Endodermal cell (in vitro differentiated cells): ENCODE results near the gene CYP27B1. TPM values are rescaled to one million over a fixed set of nuclear protein-coding genes. Genes with fewer than 3 reads are reported as not detected.

Experiments
- DNase-seq: peaks from one replicate; pipeline ENCODE4 v3.0.0-alpha.2; 2017
- H3K27ac ChIP-seq: 2 replicates; pipeline ENCODE4 v1.5.1; 2013; ENCODE audit warnings: mild to moderate bottlenecking, low read depth, low read length, moderate library complexity
- H3K27me3 ChIP-seq: 2 replicates; pipeline ENCODE4 v1.6.1; 2013; ENCODE audit warnings: mild to moderate bottlenecking, low read length, moderate library complexity; ENCODE audit not compliant: insufficient read depth, control insufficient read depth, poor library complexity, severe bottlenecking
- H3K36me3 ChIP-seq: 2 replicates; pipeline ENCODE4 v1.7.0; 2013; ENCODE audit warnings: mild to moderate bottlenecking, low read length, moderate library complexity; ENCODE audit not compliant: control insufficient read depth, insufficient read depth
- H3K4me1 ChIP-seq: one replicate; pipeline ENCODE4 v1.7.0; 2013; ENCODE audit warnings: low read length; ENCODE audit not compliant: control insufficient read depth, insufficient read depth
- H3K4me3 ChIP-seq: 2 replicates; pipeline ENCODE4 v1.5.1; 2013; ENCODE audit warnings: mild to moderate bottlenecking, low read length, moderate library complexity
- H3K9ac ChIP-seq: 2 replicates; pipeline ENCODE4 v1.6.1; 2013; ENCODE audit warnings: mild to moderate bottlenecking, low read length, moderate library complexity; ENCODE audit not compliant: poor library complexity, severe bottlenecking; ENCODE audit errors: extremely low read depth
- H3K9me3 ChIP-seq: 2 replicates; pipeline ENCODE4 v1.6.1; 2013; ENCODE audit warnings: mild to moderate bottlenecking, low read length, moderate library complexity; ENCODE audit not compliant: control insufficient read depth
- H3K27ac Mint-ChIP-seq: 2 replicates; pipeline ENCODE4 v1.8.0; 2020; ENCODE audit warnings: mixed read lengths
- H3K27me3 Mint-ChIP-seq: 2 replicates; pipeline ENCODE4 v1.8.0; 2021; ENCODE audit warnings: mild to moderate bottlenecking, mixed read lengths; ENCODE audit not compliant: insufficient read depth
- H3K36me3 Mint-ChIP-seq: 2 replicates; pipeline ENCODE4 v1.8.0; 2020; ENCODE audit warnings: low read depth, mixed read lengths
- H3K4me1 Mint-ChIP-seq: 2 replicates; pipeline ENCODE4 v1.8.0; 2020; ENCODE audit warnings: mixed read lengths
- H3K4me3 Mint-ChIP-seq: 2 replicates; pipeline ENCODE4 v1.8.0; 2020; ENCODE audit warnings: mild to moderate bottlenecking, moderate library complexity, mixed read lengths
- H3K9me3 Mint-ChIP-seq: 2 replicates; pipeline ENCODE4 v1.8.0; 2020; ENCODE audit warnings: mild to moderate bottlenecking, mixed read lengths
- CTCF ChIP-seq: fragments of 200-600 bp; sonication (generic); conservative IDR thresholded peaks from 2 replicates; pipeline ENCODE4 v1.5.0; 2021; ENCODE audit warnings: antibody characterized with exemption, mild to moderate bottlenecking
- WGBS, 2 experiments: methylation state at CpG; one replicate each; pipeline versions ENCODE4 v1.1.5 to v1.1.7; 2013; ENCODE audit warnings: missing lambda C conversion rate in 2 of 2, mixed read lengths in 1 of 2; ENCODE audit not compliant: insufficient coverage in 1 of 2, insufficient read length in 1 of 2; 5-methylcytosine and 5-hydroxymethylcytosine counted together
- total RNA-seq, 2 donors: library from RNA; stranded (reverse); fragmentation: NEBNext Ultra II Directional in 1 of 2; extraction: Animal tissue kit (Norgen Biotek cat#: 25700) in 1 of 2; gene quantifications; 2 replicates in 1 of 2; 3 replicates in 1 of 2; pipeline ENCODE4 v1.2.1, GENCODE V29; 2021

CYP27B1 gene
- total RNA-seq, 2 donors from 2014 or later = 2.4 to 3.1 TPM

DNA sequence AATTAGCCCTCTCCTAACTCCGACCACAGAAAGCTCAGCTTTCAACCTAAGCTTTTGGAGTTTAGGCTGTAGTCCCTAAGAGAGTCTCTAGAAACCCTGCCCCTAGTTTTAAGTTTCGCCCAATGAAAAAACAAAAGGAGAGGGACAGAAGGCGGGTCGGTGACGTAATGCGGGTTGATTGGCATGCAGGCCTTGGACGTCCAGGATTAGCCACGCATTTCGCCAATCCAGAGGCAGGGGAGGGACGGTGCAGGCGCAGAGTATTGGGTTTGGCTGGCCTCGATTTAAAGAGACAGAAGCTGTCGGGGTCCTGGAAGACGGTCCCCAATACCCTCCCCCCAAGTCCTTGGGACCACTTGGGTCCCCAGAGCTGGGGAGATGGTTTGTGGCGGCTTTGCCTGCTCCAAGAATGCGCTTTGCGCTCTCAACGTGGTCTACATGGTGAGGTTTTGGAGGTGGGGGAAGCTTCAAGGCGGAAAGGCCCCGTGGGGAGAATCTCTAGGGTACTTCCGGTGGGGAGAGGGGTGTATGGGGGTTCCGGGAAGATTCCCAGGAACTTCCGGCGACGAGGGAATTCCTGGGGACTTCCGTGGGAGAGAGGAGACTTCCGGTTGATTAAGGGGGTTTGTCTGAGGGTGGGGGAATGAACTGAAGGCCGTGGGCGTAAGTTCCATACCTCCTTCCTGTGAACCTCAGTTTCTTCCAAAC lies 21.9 kb downstream of the CYP27B1 start, which contains the start of gene TSPAN31:
Gene TSPAN31, plus strand, starts transcription at position 263 of the 708 bp plus-strand sequence. Its CDS starts 116 bp downstream, at position 379.
- H3K27me3 Mint-ChIP-seq = peaks cover 42% of the 10 kb centered on the region
- 4 to 13% methylated on average over 10 to 28 of the region's 29 CpGs for WGBS, 2 experiments
- H3K9ac ChIP-seq = peak within 1 kb of the TSS; percentile 97
- no peaks in the 10 kb centered on the region for H3K4me1 ChIP-seq
- H3K36me3 Mint-ChIP-seq = peaks cover 33% of the 10 kb centered on the region
- no peaks in the 10 kb centered on the region for H3K9me3 ChIP-seq
- H3K9me3 Mint-ChIP-seq = peaks cover 3% of the 10 kb centered on the region
- H3K4me3 ChIP-seq = peak within 1 kb of the TSS; percentile 97
- peaks cover 38% of the 10 kb centered on the region for H3K36me3 ChIP-seq
- peaks cover 5% of the 10 kb centered on the region for H3K4me1 Mint-ChIP-seq
- H3K27ac Mint-ChIP-seq = peak within 1 kb of the TSS; percentile 99
- peak within 1 kb of the TSS; percentile 96 for H3K27ac ChIP-seq
- peaks cover 44% of the 10 kb centered on the region for H3K27me3 ChIP-seq
- no peak for TF ChIP-seq CTCF
- peak; percentile 99 for DNase-seq
- H3K4me3 Mint-ChIP-seq = peak within 1 kb of the TSS; percentile 94

GRCh38 chr12:57744194-57744776 lies 22.6 kb downstream of the CYP27B1 start:
- no peak for DNase-seq
- TF ChIP-seq CTCF = no peak
- H3K27ac Mint-ChIP-seq = peak overlapping the region; percentile 99
- H3K4me1 Mint-ChIP-seq = peaks cover 5% of the 10 kb centered on the region
- 31 to 53% methylated on average over 14 to 21 of the region's 21 CpGs for WGBS, 2 experiments
- Histone ChIP-seq H3K4me1 (no peaks in the 10 kb centered on the region), H3K36me3 (peaks cover 32% of the 10 kb centered on the region), H3K27ac (peak overlapping the region; percentile 96), H3K27me3 (peaks cover 50% of the 10 kb centered on the region), H3K4me3 (peak overlapping the region; percentile 97), H3K9ac (peak overlapping the region; percentile 97), H3K9me3 (no peaks in the 10 kb centered on the region)
- peak overlapping the region; percentile 94 for H3K4me3 Mint-ChIP-seq
- peaks cover 3% of the 10 kb centered on the region for H3K9me3 Mint-ChIP-seq
- H3K27me3 Mint-ChIP-seq = peaks cover 49% of the 10 kb centered on the region
- peaks cover 31% of the 10 kb centered on the region for H3K36me3 Mint-ChIP-seq

GRCh38 chr12:57743769-57744168 lies 23.1 kb downstream of the CYP27B1 start:
- Histone ChIP-seq H3K4me3 (no peak overlapping the region), H3K27me3 (peaks cover 55% of the 10 kb centered on the region), H3K9me3 (no peaks in the 10 kb centered on the region), H3K27ac (no peak overlapping the region), H3K4me1 (no peaks in the 10 kb centered on the region), H3K9ac (no peak overlapping the region), H3K36me3 (peaks cover 27% of the 10 kb centered on the region)
- no peak for TF ChIP-seq CTCF
- 100% methylated on average over 1 of the region's 2 CpGs; no CpG with 5 or more reads in 1 of the 2 experiments for WGBS, 2 experiments
- Mint-ChIP-seq H3K9me3 (peaks cover 3% of the 10 kb centered on the region), H3K36me3 (peaks cover 26% of the 10 kb centered on the region), H3K27ac (no peak overlapping the region), H3K27me3 (peaks cover 54% of the 10 kb centered on the region), H3K4me1 (peaks cover 7% of the 10 kb centered on the region), H3K4me3 (peak overlapping the region; percentile 94)
- DNase-seq = no peak
